HepG2 (cell line): ENCODE data around the gene FAIM. TPM values are rescaled to one million over a fixed set of nuclear protein-coding genes. Genes with fewer than 3 reads are reported as not detected.

ENCODE experiments used
- HNF4A ChIP-seq: sonication (generic); formaldehyde crosslinking; IDR thresholded peaks from 2 replicates; pipeline ENCODE4 v1.4.0; 2020; ENCODE audit warnings: missing genetic modification reagents
- IRF2 ChIP-seq: IDR thresholded peaks from 2 replicates; pipeline ENCODE4 v1.6.1; 2018; ENCODE audit warnings: missing genetic modification reagents, missing compliant biosample characterization
- MED8 ChIP-seq: sonication (generic); formaldehyde crosslinking; IDR thresholded peaks from 2 replicates; pipeline ENCODE4 v1.8.1; 2023; ENCODE audit warnings: mild to moderate bottlenecking, missing genetic modification reagents; ENCODE audit not compliant: insufficient replicate concordance
- PLSCR1 ChIP-seq: sonication (generic); formaldehyde crosslinking; IDR thresholded peaks from 2 replicates; pipeline ENCODE4 v1.5.0; 2020; ENCODE audit warnings: missing genetic modification reagents, mild to moderate bottlenecking, borderline replicate concordance
- RARG ChIP-seq: sonication (generic); formaldehyde crosslinking; IDR thresholded peaks from 2 replicates; pipeline ENCODE4 v1.4.0; 2020; ENCODE audit warnings: low read depth, mild to moderate bottlenecking, missing genetic modification reagents
- SMYD3 ChIP-seq: sonication (generic); formaldehyde crosslinking; IDR thresholded peaks from 2 replicates; pipeline ENCODE4 v1.8.1; 2023; ENCODE audit warnings: mild to moderate bottlenecking, missing genetic modification reagents
- SOX6 ChIP-seq, 2 experiments: fragments of 450-650 bp in 1 of 2; sonication (generic) in 1 of 2; formaldehyde crosslinking in 1 of 2; IDR thresholded peaks; 2 replicates each; pipeline versions ENCODE4 v1.4.0 to v1.6.1; 2017 to 2020; ENCODE audit warnings: antibody characterized with exemption in 1 of 2, mild to moderate bottlenecking in 1 of 2, missing genetic modification reagents in 1 of 2
- SP5 ChIP-seq: IDR thresholded peaks from 2 replicates; pipeline ENCODE4 v1.6.1; 2016; ENCODE audit warnings: low read depth, borderline replicate concordance
- TFAP4 ChIP-seq: sonication (generic); IDR thresholded peaks from 2 replicates; pipeline ENCODE4 v1.6.1; 2016; ENCODE audit warnings: low read depth, borderline replicate concordance
- ZFYVE20 ChIP-seq: sonication (generic); formaldehyde crosslinking; IDR thresholded peaks from 2 replicates; pipeline ENCODE4 v1.8.0; 2023; ENCODE audit warnings: low read depth, mild to moderate bottlenecking, moderate library complexity, missing genetic modification reagents, borderline replicate concordance
- ZNF143 ChIP-seq: sonication (generic); formaldehyde crosslinking; IDR thresholded peaks from 2 replicates; pipeline ENCODE4 v1.4.0; 2020; ENCODE audit warnings: missing genetic modification reagents
- ZNF263 ChIP-seq: sonication (generic); formaldehyde crosslinking; IDR thresholded peaks from 2 replicates; pipeline ENCODE4 v1.4.0; 2020; ENCODE audit warnings: missing genetic modification reagents
- ZNF432 ChIP-seq: sonication (generic); formaldehyde crosslinking; IDR thresholded peaks from 2 replicates; pipeline ENCODE4 v1.5.0; 2020; ENCODE audit warnings: missing genetic modification reagents, mild to moderate bottlenecking, borderline replicate concordance
- ZNF746 ChIP-seq: sonication (generic); formaldehyde crosslinking; IDR thresholded peaks from 2 replicates; pipeline ENCODE4 v1.8.0; 2022; ENCODE audit warnings: mild to moderate bottlenecking, missing genetic modification reagents
- ZNF816 ChIP-seq: sonication (generic); formaldehyde crosslinking; IDR thresholded peaks from 2 replicates; pipeline ENCODE4 v1.8.0; 2022; ENCODE audit warnings: missing genetic modification reagents, mild to moderate bottlenecking, borderline replicate concordance
- ZNF841 ChIP-seq: sonication (generic); formaldehyde crosslinking; IDR thresholded peaks from 2 replicates; pipeline ENCODE4 v1.8.1; 2023; ENCODE audit warnings: missing genetic modification reagents, borderline replicate concordance
- ZSCAN9 ChIP-seq: IDR thresholded peaks from 2 replicates; pipeline ENCODE4 v1.6.1; 2016; ENCODE audit warnings: borderline replicate concordance
- polyA plus RNA-seq, 8 experiments: library from polyadenylated mRNA; depleted of rRNA in 3 of 8; stranded (reverse) in 7 of 8; unstranded in 1 of 8; fragments of >200 nt; fragmentation: Illumina TruSeq in 4 of 8; extraction: Trizol in 4 of 8; gene quantifications; 2 replicates each; pipeline versions ENCODE4 v1.2.1 to v1.2.3, GENCODE V29; 2011 to 2016; ENCODE audit warnings: low read depth in 4 of 8, missing spikeins in 1 of 8, mixed read lengths in 1 of 8; ENCODE audit not compliant: insufficient read depth in 1 of 8
- total RNA-seq, 5 experiments: library from RNA; depleted of rRNA; stranded (reverse); fragments of >200 nt; fragmentation: Illumina TruSeq; extraction: Trizol; gene quantifications; 2 replicates each; pipeline ENCODE4 v1.2.3, GENCODE V29; 2016; ENCODE audit warnings: low read depth in 1 of 5
- TF ChIP-seq, protein P1 (sequence below): sonication (generic); formaldehyde crosslinking; IDR thresholded peaks from 2 replicates; pipeline ENCODE4 v1.8.1; 2023; ENCODE audit warnings: mild to moderate bottlenecking, inconsistent platforms, moderate library complexity, missing genetic modification reagents, borderline replicate concordance
- TF ChIP-seq, protein P2 (sequence below): sonication (generic); formaldehyde crosslinking; IDR thresholded peaks from 2 replicates; pipeline ENCODE4 v1.4.0; 2020; ENCODE audit warnings: missing genetic modification reagents
- TF ChIP-seq, protein P3 (sequence below): IDR thresholded peaks from 2 replicates; pipeline ENCODE4 v1.6.1; 2016; ENCODE audit warnings: control low read depth
- TF ChIP-seq, protein P4 (sequence below): sonication (generic); formaldehyde crosslinking; IDR thresholded peaks from 2 replicates; pipeline ENCODE4 v1.4.0; 2020; ENCODE audit warnings: low read depth, mild to moderate bottlenecking, missing genetic modification reagents

FAIM gene
- total and polyA plus RNA-seq, 2 of the 13 experiments (the other 11 are each of a cell fraction or from before 2014, with no cell fraction given): 4.3 to 25.8 TPM

GRCh38 chr3:138608322-138609135, at the start of gene FAIM (continued):
- no peak for TF ChIP-seq RARG (CRISPR knock-in tag)
- TF ChIP-seq ZNF746: 0 out of 2 replicates have a peak, but pooled peaks have one; percentile 55
- TF ChIP-seq ZNF841: no peak; the same call in 1 of the 2 replicates
- no peak for TF ChIP-seq ZNF143
- no peak for TF ChIP-seq PLSCR1 (CRISPR knock-in tag)
- 0 out of 2 replicates have a peak, but pooled peaks have one; percentile 65 for TF ChIP-seq ZFYVE20
- no peak for TF ChIP-seq HNF4A (CRISPR knock-in tag)
- no peak for TF ChIP-seq SOX6 (IDR thresholded peaks at IDR 0.05)
- TF ChIP-seq SOX6 (CRISPR knock-in tag; IDR thresholded peaks at IDR 0.05): peak; percentile 54
- TF ChIP-seq, protein P1, sequence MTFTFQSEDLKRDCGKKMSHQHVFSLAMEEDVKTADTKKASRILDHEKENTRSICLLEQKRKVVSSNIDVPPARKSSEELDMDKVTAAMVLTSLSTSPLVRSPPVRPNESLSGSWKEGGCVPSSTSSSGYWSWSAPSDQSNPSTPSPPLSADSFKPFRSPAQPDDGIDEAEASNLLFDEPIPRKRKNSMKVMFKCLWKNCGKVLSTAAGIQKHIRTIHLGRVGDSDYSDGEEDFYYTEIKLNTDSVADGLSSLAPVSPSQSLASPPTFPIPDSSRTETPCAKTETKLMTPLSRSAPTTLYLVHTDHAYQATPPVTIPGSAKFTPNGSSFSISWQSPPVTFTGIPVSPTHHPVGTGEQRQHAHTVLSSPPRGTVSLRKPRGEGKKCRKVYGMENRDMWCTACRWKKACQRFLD (CRISPR knock-in tag): no peak
- TF ChIP-seq MED8: peak; percentile 84
- TF ChIP-seq ZSCAN9: no peak; the same call in 1 of the 2 replicates
- no peak for TF ChIP-seq SMYD3
- TF ChIP-seq, protein P2, sequence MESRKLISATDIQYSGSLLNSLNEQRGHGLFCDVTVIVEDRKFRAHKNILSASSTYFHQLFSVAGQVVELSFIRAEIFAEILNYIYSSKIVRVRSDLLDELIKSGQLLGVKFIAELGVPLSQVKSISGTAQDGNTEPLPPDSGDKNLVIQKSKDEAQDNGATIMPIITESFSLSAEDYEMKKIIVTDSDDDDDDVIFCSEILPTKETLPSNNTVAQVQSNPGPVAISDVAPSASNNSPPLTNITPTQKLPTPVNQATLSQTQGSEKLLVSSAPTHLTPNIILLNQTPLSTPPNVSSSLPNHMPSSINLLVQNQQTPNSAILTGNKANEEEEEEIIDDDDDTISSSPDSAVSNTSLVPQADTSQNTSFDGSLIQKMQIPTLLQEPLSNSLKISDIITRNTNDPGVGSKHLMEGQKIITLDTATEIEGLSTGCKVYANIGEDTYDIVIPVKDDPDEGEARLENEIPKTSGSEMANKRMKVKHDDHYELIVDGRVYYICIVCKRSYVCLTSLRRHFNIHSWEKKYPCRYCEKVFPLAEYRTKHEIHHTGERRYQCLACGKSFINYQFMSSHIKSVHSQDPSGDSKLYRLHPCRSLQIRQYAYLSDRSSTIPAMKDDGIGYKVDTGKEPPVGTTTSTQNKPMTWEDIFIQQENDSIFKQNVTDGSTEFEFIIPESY (CRISPR knock-in tag): no peak; the same call in 1 of the 2 replicates
- TF ChIP-seq, protein P3, sequence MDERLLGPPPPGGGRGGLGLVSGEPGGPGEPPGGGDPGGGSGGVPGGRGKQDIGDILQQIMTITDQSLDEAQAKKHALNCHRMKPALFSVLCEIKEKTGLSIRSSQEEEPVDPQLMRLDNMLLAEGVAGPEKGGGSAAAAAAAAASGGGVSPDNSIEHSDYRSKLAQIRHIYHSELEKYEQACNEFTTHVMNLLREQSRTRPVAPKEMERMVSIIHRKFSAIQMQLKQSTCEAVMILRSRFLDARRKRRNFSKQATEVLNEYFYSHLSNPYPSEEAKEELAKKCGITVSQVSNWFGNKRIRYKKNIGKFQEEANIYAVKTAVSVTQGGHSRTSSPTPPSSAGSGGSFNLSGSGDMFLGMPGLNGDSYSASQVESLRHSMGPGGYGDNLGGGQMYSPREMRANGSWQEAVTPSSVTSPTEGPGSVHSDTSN (CRISPR knock-in tag): no peak
- no peak for TF ChIP-seq SP5 (CRISPR knock-in tag)
- TF ChIP-seq TFAP4: peak; percentile 21; the same call in 1 of the 2 replicates
- TF ChIP-seq ZNF816 (CRISPR knock-in tag): peak; percentile 80; the same call in 1 of the 2 replicates
- no peak for TF ChIP-seq IRF2 (CRISPR knock-in tag)
- TF ChIP-seq ZNF263: no peak
- TF ChIP-seq ZNF432 (CRISPR knock-in tag): no peak
- TF ChIP-seq, protein P4, sequence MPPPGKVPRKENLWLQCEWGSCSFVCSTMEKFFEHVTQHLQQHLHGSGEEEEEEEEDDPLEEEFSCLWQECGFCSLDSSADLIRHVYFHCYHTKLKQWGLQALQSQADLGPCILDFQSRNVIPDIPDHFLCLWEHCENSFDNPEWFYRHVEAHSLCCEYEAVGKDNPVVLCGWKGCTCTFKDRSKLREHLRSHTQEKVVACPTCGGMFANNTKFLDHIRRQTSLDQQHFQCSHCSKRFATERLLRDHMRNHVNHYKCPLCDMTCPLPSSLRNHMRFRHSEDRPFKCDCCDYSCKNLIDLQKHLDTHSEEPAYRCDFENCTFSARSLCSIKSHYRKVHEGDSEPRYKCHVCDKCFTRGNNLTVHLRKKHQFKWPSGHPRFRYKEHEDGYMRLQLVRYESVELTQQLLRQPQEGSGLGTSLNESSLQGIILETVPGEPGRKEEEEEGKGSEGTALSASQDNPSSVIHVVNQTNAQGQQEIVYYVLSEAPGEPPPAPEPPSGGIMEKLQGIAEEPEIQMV (CRISPR knock-in tag): peak; percentile 50; the same call in 1 of the 2 replicates
